ENCODE measurements around the gene CIPC.

Gene CIPC

DNA sequence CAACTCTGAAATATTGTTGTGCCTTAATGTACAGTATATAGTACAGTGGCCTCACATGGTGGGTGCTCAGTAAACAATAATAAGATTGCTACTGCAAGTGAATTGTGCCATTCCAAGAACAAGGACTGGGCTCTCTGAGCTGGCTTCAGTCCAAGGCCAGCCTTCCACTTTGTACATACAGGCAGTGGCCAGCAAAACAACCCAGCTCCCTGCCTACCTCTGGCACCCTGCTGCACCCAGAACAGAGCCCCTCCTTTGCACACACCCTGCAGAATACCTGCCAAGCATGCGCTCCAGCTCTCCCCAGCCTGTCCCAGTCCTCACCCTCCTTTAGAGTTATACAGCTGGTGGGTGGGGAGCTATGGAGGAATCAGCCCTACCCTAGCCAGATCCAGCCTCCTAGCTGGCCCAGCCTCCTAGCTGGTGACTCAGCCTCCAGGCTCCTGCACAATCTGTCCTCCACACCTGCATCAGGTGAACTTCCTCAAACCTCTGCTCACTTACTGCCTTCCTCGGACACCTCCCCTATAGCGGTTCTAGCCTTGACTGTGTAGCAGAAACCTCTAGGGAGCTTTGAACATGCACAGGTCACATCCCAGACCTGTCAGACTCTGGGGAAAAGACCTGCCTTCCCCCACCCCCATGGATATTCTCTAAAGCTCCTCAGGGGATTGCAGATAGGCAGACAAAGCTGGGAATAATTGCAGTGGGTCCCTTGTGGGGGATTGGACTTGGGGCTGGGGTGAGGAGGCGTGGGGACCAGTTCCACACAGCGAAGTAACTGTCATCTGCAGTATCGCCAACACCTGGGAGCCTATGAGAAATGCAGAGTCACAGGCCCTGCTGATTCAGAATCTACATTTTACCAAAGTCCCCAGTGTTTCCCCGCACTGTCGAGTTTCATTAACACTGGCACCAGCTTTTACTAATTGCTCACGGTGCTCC, 25.6 kb downstream of the CIPC start:
- ATAC-seq (ENCODE audit: insufficient read depth, low read depth), result no peak
- Histone ChIP-seq H3K36me3 (ENCODE audit: insufficient read depth, low read length) (peaks cover 4% of the 10 kb centered on the region; the same call in 1 of the 2 replicates), H3K9ac (ENCODE audit: low read depth, low read length) (no peak overlapping the region), H3K9me3 (ENCODE audit: insufficient read depth, low read length, severe bottlenecking) (no peaks in the 10 kb centered on the region), H3K4me1 (ENCODE audit: insufficient read depth, low read length) (no peaks in the 10 kb centered on the region), H4K20me1 (ENCODE audit: insufficient read depth, low read length) (peaks cover 5% of the 10 kb centered on the region; the same call in 1 of the 2 replicates), H3K4me3 (ENCODE audit: low read depth in 1 of 2, low read length in 2 of 2) (no peak overlapping the region), H3K27me3 (ENCODE audit: insufficient read depth, low read length, poor library complexity) (no peaks in the 10 kb centered on the region), H3K79me2 (ENCODE audit: insufficient read depth, low read length) (no peaks in the 10 kb centered on the region), H3K4me2 (ENCODE audit: insufficient read depth, low read length) (no peak overlapping the region), H2AFZ (ENCODE audit: low read depth, low read length) (no peak overlapping the region), H3K27ac (ENCODE audit: low read length) (no peak overlapping the region)
- TF ChIP-seq EZH2 (IDR thresholded peaks at IDR 0.05; ENCODE audit: borderline replicate concordance, low read depth, low read length, severe bottlenecking), result no peak
- TF ChIP-seq, protein P1, sequence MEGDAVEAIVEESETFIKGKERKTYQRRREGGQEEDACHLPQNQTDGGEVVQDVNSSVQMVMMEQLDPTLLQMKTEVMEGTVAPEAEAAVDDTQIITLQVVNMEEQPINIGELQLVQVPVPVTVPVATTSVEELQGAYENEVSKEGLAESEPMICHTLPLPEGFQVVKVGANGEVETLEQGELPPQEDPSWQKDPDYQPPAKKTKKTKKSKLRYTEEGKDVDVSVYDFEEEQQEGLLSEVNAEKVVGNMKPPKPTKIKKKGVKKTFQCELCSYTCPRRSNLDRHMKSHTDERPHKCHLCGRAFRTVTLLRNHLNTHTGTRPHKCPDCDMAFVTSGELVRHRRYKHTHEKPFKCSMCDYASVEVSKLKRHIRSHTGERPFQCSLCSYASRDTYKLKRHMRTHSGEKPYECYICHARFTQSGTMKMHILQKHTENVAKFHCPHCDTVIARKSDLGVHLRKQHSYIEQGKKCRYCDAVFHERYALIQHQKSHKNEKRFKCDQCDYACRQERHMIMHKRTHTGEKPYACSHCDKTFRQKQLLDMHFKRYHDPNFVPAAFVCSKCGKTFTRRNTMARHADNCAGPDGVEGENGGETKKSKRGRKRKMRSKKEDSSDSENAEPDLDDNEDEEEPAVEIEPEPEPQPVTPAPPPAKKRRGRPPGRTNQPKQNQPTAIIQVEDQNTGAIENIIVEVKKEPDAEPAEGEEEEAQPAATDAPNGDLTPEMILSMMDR (IDR thresholded peaks at IDR 0.05; ENCODE audit: borderline replicate concordance, extremely low read depth, low read length, poor library complexity, severe bottlenecking), result no peak
- DNase-seq, result no peak

DNA sequence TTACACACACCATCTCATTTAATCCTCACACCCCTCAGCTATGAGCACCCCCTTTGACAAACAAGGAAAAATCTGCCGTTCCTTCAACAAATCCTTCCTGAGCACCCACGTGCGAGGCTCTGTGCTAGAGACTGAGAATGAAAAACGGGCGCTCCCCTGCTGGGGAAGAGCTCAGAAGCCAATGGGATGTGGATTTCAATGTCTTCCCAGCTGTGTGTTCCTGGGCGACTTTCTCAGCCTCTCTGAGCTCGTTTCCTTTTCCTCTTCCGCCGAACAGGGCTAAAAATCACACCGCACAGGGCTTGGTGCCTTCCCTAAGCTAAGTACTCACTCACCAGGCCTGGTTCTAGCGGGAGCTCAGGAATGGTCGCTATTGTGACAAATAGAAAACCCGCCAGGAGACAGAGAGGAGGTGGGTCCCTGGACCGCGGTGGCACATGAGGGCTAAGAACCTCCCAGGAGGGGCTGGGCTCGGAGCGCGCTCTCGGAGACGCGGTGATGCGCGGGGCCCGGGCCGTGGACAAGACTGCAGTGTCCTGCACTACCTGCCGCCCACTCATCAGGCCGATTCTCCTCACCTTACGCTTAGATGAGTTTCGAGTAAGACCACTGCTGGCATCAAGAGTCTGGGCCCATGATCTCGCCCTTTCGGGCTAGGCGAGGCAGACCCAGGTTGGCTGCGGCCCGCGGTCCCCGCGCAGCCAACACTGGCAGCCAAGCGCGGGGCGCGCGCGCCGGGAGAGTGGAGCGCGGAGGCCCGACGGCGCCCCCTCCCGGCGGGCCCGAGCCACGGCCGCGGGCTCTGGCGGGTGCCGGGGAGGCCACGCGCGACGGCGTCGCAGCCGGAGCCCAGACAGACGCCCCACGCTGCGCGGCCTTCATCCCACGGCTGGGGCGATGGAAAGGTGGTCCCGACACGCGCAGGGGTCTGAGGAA, 26.6 kb downstream of the CIPC start:
- H3K4me2 ChIP-seq (ENCODE audit: insufficient read depth, low read length), result no peak overlapping the region
- no peaks in the 10 kb centered on the region for H3K79me2 ChIP-seq (ENCODE audit: insufficient read depth, low read length)
- DNase-seq, result no peak
- H3K9me3 ChIP-seq (ENCODE audit: insufficient read depth, low read length, severe bottlenecking), result no peaks in the 10 kb centered on the region
- peaks cover 5% of the 10 kb centered on the region; the same call in 1 of the 2 replicates for H4K20me1 ChIP-seq (ENCODE audit: insufficient read depth, low read length)
- no peak for ATAC-seq (ENCODE audit: insufficient read depth, low read depth)
- TF ChIP-seq, protein P1 (IDR thresholded peaks at IDR 0.05; ENCODE audit: borderline replicate concordance, extremely low read depth, low read length, poor library complexity, severe bottlenecking), result no peak
- TF ChIP-seq EZH2 (IDR thresholded peaks at IDR 0.05; ENCODE audit: borderline replicate concordance, low read depth, low read length, severe bottlenecking), result no peak
- no peak overlapping the region for H3K4me3 ChIP-seq (ENCODE audit: low read depth in 1 of 2, low read length in 2 of 2)
- H3K27me3 ChIP-seq (ENCODE audit: insufficient read depth, low read length, poor library complexity), result no peaks in the 10 kb centered on the region
- H2AFZ ChIP-seq (ENCODE audit: low read depth, low read length), result no peak overlapping the region
- H3K27ac ChIP-seq (ENCODE audit: low read length), result no peak overlapping the region
- no peak overlapping the region for H3K9ac ChIP-seq (ENCODE audit: low read depth, low read length)
- H3K4me1 ChIP-seq (ENCODE audit: insufficient read depth, low read length), result no peaks in the 10 kb centered on the region
- peaks cover 4% of the 10 kb centered on the region; the same call in 1 of the 2 replicates for H3K36me3 ChIP-seq (ENCODE audit: insufficient read depth, low read length)

DNA sequence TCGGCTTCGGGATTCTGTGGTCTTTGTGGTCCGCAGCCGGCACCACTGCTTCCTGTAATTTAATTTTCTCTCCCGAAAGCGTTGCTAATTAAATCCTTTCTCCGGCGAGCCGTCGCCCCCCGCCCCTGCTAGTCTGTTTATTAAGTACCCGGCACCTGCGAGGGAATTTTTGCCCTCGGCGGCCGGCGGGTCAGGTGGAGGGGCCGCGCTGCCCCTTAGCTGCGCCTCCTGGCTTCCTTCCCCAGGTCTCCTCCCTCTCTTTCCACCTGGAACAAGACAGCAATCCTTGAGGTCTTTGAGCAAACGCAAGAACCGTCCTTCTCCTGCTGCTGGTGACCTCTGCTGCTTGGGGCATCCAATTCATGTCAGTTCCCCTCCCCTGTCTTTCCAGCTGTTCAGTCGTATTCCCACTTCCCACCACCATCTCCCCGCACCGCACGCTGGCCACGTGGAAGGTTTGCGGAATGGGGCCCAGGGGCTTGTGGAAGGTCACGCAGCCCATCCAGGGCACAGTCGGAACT, 27.3 kb downstream of the CIPC start:
- H3K36me3 ChIP-seq (ENCODE audit: insufficient read depth, low read length), result no peaks in the 10 kb centered on the region

More for the DNA sequence above, 27.3 kb downstream of the CIPC start:
- ATAC-seq (ENCODE audit: insufficient read depth, low read depth), result no peak
- no peaks in the 10 kb centered on the region for H3K79me2 ChIP-seq (ENCODE audit: insufficient read depth, low read length)
- H3K4me3 ChIP-seq (ENCODE audit: low read depth in 1 of 2, low read length in 2 of 2), result no peak overlapping the region
- no peak overlapping the region for H3K4me2 ChIP-seq (ENCODE audit: insufficient read depth, low read length)
- H3K9ac ChIP-seq (ENCODE audit: low read depth, low read length), result no peak overlapping the region
- peaks cover 5% of the 10 kb centered on the region; the same call in 1 of the 2 replicates for H4K20me1 ChIP-seq (ENCODE audit: insufficient read depth, low read length)
- no peak overlapping the region for H3K27ac ChIP-seq (ENCODE audit: low read length)
- H3K9me3 ChIP-seq (ENCODE audit: insufficient read depth, low read length, severe bottlenecking), result no peaks in the 10 kb centered on the region
- DNase-seq, result no peak
- TF ChIP-seq EZH2 (IDR thresholded peaks at IDR 0.05; ENCODE audit: borderline replicate concordance, low read depth, low read length, severe bottlenecking), result no peak
- TF ChIP-seq, protein P1 (IDR thresholded peaks at IDR 0.05; ENCODE audit: borderline replicate concordance, extremely low read depth, low read length, poor library complexity, severe bottlenecking), result no peak
- no peaks in the 10 kb centered on the region for H3K27me3 ChIP-seq (ENCODE audit: insufficient read depth, low read length, poor library complexity)
- H2AFZ ChIP-seq (ENCODE audit: low read depth, low read length), result no peak overlapping the region
- no peaks in the 10 kb centered on the region for H3K4me1 ChIP-seq (ENCODE audit: insufficient read depth, low read length)
